GM21526 (cell line): ENCODE data around the gene KCNA4.
"Not testable (repeated sequence)": the region's sequence is repeated elsewhere in the genome, so short reads cannot be mapped to it uniquely, and the experiment has no call there.

ENCODE experiments used
- ATAC-seq: cut with Tn5 transposase; IDR thresholded peaks from one replicate; pipeline ENCODE4 v1.9.1; 2021; ENCODE audit warnings: moderate library complexity; ENCODE audit not compliant: unreplicated experiment, low FRiP score

The KCNA4 gene

DNA sequence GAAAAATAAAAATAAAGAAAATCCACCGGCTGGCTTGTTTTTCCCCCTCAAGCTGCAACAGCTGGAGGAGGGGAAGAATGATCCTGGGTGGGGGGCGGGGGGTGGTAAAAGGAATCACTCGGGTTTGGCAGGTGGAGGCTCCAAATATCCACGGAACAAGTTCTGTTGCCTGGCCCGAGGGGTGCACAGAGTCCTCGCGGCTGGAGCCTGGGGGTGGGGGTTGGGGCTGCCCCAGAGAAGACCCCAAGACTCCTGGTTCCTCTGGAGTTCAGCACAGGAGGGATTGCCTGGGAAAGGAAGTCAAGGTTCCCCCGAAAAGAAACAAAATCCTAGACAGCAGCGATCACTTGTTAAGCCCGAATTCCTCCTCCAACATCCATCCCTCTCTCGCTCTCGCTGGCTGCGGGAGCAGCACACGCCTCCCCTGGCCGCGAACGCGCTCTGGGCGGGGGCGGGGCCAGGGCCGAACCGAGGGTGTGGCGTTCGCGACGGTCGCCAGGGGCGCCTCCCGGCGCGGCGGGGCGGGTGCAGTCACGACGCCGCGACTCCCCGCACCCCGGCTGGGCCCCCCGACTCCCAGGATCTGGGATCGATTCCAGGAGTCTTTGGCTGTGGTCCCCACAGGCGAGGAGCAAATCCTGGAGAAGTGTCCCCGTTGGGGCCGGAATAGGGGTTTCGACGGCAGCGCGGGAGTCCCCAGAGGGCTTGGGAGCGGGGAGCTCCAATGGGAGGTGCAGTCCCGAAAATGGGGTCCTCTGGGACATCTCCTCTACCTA lies at the start of gene KCNA4:
Gene KCNA4, minus strand, starts transcription at position 443 of the 776 bp plus-strand sequence. CDS start 4,352 bp downstream, outside the sequence.
- no peak for ATAC-seq

DNA sequence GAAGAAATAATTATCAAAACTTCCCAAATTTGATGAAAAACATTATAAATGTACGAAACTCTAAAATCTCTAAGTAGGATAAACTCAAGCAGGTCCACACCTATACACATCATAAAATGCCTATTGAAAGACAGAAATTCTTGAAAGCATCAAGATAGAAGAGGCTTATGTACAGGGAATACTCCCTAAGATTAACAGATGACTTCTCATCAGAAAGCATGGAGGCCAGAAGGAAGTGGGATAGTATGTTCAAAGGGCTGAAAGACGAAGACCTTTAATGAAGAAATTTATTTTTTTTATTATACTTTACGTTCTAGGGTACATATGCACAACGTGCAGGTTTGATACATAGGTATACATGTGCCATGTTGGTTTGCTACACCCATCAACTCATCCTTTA lies 45.3 kb upstream of the KCNA4 start:
- no peak for ATAC-seq

DNA sequence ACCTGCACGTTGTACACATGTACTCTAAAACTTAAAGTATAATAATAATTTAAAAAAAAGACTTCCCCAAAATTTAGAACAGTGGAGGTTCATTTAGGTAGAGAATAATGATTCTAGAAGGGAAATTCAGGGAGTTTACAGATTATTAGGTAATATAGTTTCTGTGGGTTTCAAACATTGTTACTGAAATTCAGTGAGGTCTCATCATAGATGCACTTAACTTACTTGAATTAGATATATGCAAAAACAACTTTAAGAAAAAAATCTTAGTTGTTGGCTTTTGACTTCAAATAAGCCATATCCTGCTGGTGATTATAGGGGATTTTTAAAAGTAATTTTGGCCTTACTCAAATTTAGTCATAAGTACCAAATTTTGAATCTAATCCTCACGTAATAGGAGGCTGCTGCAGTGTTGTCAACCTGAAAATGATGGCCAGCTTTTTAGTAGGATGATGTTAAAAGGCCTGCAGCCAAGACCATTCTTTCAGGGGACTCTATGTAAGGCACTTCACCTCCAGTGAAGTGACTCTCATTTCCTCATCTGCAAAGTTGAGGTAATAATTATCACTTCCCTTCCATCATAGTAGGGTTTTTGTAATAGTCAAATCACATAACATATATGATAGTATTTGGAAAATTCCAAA lies 42.5 kb upstream of the KCNA4 start:
- no peak for ATAC-seq

DNA sequence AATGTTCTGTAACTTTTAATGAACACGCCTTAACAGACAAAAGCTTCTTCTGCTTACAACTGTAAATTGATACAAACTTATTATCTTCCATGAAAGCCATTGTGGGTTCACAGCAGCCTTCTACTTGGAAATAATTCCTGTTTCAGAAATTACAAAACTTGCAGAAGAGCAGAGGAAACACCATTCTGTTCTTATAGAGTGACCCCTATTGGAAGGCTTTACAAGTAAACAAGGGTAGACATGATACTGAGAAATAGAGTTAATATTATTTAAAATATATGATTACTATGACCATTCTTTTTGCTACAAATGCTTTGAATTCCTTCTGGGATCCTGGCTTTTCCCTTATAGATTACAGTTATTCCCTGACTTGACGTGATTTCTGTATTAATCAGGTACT lies 32.4 kb upstream of the KCNA4 start:
- ATAC-seq = no peak

- no peak for ATAC-seq
Observed at GRCh38 chr11:30046578-30046945, 29.7 kb upstream of the KCNA4 start.

- ATAC-seq = no peak
Observed at GRCh38 chr11:30045921-30046577, 29.2 kb upstream of the KCNA4 start.

GRCh38 chr11:30045144-30045543 lies 28.3 kb upstream of the KCNA4 start:
- no peak for ATAC-seq

GRCh38 chr11:30041171-30041570 lies 24.3 kb upstream of the KCNA4 start:
- no peak for ATAC-seq

DNA sequence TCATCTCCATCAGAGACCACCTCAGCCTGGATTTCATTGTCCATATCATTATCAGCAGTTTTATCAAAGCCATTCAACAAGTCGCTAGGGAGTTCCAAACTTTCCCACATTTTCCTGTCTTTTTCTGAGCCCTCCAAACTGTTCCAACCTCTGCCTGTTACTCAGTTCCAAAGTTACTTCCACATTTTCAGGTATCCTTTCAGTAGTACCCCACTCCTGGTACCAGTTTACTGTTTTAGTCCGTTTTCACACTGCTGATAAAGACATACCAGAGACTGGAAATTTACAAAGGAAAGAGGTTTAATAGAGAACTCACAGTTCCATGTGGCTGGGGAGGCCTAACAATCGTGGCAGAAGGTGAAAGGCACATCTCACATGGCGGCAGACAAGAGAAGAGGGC lies 17.9 kb upstream of the KCNA4 start:
- ATAC-seq = not testable (repeated sequence)

- not testable (repeated sequence) for ATAC-seq
Observed at GRCh38 chr11:30034166-30034565, 17.3 kb upstream of the KCNA4 start.

DNA sequence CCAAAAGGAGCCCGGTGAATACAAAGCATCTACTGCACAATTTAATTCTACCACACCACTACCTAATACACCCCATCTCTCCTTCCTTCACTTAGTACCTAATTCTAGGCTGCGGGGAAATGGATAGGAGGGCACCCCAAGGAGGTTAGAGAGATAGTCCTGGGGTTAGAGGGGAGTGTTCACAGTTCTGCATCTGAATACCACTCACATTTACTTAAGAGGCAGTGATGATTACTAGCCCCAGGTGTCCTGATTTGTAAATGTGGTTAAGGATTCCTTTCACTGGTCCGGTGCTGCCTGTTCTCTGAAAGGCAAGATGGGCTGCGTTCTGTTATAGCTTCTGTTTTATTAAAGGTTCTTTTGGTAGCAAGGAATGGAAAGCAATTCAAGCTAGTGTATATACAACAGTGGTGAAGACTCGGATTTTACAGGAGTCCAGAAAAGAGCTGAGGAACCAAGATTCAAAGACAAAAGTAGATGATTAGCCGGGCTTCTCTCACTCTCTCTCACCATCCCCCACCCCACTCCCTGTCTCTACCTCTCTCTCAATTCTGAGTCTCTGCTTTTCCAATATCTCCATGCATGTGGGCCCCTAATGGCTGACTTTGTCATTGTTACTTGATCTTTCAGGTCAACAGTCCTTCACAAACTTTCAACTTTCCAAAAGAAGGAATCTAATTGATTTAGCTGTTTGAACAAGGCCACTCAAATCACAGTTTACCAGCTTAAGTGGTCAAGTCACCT lies 8.7 kb upstream of the KCNA4 start:
- ATAC-seq = no peak

DNA sequence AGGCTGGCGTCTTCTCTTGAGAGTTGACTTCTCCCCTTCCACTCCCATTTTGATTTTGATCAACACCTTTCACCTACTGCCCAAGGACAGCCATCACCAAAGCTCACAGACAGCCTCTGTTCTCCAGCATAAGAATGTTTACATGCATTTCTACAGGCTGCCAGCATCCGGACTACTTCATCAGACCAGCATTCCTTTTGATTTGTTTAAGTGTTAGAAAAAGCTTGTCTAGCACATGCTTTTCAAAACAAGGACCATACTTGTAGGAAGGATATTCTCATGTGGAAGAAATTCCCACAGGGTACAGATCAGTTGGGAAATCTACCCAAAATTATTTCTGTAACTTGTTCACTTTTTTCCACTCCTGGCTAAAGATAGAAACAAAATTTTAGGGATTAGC lies 6.2 kb upstream of the KCNA4 start:
- no peak for ATAC-seq

DNA sequence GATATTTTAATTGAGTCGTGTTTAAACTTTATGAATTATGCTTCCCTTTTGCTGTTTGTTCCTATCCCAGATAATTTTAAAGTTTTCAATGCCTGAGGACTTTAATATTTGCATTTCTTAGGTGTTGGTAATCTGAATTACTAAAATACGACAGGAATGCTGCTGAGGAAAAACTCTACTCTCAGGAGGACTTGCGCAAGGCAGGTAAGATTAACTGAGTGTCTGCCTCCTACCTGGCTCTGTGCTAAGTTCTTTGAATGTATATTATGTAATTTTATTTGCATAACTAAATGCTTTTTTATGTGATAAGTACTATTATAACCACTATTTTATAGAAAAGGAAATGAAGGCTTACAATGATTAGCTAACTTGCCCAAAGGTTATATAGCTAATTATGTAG lies 2.7 kb upstream of the KCNA4 start:
- no peak for ATAC-seq

DNA sequence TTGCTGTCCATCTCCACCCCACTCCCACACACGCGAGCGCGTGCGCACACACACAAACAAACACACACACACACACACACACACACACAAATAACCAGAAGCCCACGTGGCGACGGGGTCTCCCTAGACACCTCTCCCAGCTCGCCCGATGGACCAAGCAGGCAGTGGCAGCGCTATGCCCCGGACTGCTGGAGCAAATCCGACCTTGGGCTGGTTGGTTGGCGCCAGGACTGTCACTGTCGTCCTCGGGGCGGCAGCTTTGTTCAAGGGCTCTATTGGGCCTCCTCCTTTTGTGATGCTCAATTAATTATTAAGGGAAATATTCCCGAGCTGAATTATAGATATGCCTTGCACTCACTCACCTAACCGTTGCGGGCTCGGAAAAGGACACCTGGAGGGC lies 1.7 kb upstream of the KCNA4 start:
- ATAC-seq = no peak

GRCh38 chr11:30017445-30017895 lies 640 bp upstream of the KCNA4 start:
- ATAC-seq = no peak

DNA sequence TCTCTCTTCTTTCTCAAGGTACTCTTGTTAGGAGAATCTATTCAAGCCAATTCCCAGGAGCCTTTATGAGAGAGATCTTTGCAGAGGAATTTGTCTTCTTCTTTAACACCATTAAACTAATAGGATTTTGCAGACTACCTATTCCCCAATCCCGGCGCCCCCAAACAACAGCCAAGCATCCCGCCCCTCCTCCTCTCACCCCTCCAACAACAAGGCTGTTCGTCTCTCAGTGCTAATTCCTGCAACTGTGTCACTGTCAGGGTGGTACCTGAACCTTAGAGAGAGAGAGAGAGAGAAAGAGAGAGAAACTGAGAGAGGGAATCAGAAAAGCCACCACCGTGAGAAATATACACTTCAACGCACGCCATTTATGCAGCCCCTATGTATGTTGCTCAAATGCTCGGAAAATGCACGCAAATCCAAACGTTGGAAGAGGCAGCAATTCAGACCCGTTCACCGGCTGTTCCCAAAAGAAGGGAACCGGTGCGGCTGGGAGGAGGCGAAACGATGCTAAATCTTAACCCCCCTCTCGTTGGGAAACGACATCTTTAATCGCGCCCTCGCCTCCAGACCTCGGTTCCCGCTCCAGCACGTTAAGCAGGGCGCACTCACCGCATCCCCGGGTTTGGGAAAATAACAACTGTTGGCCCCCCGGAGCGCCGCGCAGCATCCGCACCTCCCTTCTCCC lies 961 bp downstream of the KCNA4 start:
- no peak for ATAC-seq

GRCh38 chr11:30012346-30012745 lies 4.5 kb downstream of the KCNA4 start:
- no peak for ATAC-seq

DNA sequence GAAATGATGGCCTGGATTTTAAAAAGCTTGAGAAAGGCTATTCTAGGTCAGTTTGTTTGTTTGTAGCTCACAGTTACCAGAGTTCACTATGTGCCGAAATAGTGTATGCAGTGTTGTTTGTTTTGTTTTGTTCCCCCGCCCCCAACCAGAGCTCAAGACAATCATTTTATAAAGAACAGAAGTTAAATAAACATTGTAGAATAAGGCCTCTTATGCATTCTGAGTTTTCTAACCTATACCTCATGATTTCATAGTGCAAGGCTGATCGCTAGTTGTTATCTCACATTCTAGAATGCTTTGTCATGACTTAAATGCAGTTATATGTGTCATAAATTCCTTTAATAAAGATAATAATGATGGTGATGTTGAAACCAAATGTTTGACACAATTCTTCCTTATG lies 7.8 kb downstream of the KCNA4 start:
- ATAC-seq = no peak

DNA sequence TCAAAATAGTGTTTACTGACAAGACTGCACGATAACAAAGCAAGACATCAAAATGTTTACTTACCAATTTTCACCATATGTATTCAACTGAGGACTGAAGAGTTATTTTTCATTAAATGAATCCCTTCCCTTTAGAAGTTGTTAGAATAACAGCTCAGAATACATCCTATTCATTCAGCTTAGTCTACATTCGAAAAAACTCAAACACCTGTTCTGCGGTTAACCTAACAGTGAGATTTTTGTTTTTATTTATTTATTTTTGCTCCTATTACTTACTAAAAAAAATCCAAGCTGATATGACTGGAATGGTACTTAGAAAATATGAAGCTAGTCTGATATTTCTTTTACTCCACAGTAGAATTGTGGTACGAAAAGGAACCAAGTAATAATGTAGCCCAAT lies 10.0 kb downstream of the KCNA4 start:
- ATAC-seq = no peak

GRCh38 chr11:30002157-30002785 lies 14.6 kb downstream of the KCNA4 start:
- no peak for ATAC-seq
